ENCODE results near the gene RPP14.

DNA sequence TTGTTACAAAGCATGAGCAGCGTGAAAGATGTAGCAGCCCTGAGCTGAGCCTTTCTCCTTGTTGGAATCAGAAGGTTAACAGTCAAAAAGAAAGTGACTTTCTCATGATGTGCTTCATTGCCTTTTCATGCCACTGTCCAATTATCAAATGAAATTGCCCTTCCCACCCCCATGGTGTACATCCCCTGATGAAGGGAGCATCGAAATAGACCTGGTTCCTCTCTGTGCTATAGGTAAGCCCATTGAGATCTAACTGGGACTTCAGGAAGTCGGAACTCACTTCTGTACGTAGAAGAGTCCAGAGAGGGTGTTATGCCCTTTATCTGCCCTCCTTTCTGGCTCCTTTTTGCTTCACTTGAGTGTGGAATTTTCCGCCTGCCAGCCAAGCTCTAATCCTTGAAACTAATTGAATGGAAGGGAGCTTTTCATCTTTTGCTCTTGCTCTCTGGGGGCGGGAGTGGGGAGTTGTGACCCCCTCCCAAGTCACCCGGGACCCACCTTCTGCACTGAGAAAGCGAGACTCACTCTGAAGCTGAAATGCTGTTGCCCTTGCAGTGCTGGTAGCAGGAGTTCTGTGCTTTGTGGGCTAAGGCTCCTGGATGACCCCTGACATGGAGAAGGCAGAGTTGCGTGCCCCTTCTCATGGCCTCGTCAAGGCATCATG is 47.5 kb upstream of the RPP14 start:
- TF ChIP-seq, protein P1, sequence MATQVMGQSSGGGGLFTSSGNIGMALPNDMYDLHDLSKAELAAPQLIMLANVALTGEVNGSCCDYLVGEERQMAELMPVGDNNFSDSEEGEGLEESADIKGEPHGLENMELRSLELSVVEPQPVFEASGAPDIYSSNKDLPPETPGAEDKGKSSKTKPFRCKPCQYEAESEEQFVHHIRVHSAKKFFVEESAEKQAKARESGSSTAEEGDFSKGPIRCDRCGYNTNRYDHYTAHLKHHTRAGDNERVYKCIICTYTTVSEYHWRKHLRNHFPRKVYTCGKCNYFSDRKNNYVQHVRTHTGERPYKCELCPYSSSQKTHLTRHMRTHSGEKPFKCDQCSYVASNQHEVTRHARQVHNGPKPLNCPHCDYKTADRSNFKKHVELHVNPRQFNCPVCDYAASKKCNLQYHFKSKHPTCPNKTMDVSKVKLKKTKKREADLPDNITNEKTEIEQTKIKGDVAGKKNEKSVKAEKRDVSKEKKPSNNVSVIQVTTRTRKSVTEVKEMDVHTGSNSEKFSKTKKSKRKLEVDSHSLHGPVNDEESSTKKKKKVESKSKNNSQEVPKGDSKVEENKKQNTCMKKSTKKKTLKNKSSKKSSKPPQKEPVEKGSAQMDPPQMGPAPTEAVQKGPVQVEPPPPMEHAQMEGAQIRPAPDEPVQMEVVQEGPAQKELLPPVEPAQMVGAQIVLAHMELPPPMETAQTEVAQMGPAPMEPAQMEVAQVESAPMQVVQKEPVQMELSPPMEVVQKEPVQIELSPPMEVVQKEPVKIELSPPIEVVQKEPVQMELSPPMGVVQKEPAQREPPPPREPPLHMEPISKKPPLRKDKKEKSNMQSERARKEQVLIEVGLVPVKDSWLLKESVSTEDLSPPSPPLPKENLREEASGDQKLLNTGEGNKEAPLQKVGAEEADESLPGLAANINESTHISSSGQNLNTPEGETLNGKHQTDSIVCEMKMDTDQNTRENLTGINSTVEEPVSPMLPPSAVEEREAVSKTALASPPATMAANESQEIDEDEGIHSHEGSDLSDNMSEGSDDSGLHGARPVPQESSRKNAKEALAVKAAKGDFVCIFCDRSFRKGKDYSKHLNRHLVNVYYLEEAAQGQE (IDR thresholded peaks at IDR 0.05) = no peak
- TF ChIP-seq, protein P2, sequence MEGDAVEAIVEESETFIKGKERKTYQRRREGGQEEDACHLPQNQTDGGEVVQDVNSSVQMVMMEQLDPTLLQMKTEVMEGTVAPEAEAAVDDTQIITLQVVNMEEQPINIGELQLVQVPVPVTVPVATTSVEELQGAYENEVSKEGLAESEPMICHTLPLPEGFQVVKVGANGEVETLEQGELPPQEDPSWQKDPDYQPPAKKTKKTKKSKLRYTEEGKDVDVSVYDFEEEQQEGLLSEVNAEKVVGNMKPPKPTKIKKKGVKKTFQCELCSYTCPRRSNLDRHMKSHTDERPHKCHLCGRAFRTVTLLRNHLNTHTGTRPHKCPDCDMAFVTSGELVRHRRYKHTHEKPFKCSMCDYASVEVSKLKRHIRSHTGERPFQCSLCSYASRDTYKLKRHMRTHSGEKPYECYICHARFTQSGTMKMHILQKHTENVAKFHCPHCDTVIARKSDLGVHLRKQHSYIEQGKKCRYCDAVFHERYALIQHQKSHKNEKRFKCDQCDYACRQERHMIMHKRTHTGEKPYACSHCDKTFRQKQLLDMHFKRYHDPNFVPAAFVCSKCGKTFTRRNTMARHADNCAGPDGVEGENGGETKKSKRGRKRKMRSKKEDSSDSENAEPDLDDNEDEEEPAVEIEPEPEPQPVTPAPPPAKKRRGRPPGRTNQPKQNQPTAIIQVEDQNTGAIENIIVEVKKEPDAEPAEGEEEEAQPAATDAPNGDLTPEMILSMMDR (IDR thresholded peaks at IDR 0.05) = no peak
- no peak for TF ChIP-seq MAFK (IDR thresholded peaks at IDR 0.05; ENCODE audit: partially characterized antibody)
- no peak for TF ChIP-seq POLR2A (IDR thresholded peaks at IDR 0.05; ENCODE audit: low read length)
- TF ChIP-seq MYC (IDR thresholded peaks at IDR 0.05; ENCODE audit: borderline replicate concordance, low read length) = no peak
- TF ChIP-seq RFX5 (IDR thresholded peaks at IDR 0.05) = no peak
- no peak for TF ChIP-seq CEBPB (IDR thresholded peaks at IDR 0.05)
- TF ChIP-seq SMC3 (IDR thresholded peaks at IDR 0.05) = no peak
- TF ChIP-seq EP300 (IDR thresholded peaks at IDR 0.05) = no peak
- TF ChIP-seq BHLHE40 (IDR thresholded peaks at IDR 0.05; ENCODE audit: low read depth, low read length) = no peak
